ENCODE results near the gene PLXNA2.

Gene PLXNA2

DNA sequence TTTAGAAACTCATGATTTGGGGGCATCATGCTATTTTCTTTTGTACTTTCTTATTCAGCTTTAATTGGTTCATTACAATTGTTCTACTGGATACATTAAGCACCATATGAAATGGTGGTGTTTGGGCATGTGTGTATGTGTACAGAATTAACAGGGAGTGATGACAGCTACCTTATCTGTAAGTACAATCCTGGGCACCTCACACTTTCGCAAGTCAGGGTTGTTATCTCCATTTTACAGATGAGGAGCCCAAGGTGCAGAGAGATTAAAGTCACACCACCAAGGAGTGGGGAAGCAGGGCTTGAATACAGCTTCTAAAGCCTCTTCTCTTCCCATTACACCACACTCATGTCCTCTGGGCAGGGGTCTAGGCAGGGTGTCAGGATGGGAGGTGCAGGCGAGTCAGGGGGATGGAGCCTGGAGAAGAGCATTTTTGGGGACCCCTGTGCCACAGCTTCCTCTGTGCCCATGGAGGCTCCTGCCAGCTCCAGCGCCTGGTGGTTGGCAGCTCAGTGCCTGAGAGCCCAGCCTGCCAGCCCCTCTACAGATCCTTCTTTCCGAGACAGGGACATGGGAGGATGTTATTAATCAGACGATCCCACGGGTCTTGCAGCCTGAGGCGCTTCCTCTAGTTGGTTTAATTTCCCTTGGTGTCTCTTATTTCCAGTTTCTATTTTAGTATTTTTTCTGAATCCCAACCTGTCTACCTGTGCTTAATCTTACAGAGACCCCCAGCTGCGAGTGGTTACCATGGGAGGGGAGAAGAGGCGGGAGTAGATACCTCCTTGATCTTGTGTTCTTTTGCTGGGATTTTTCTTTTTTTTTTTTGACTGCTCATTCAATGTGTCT is 207.0 kb downstream of the PLXNA2 start:
- DNase-seq: no peak

DNA sequence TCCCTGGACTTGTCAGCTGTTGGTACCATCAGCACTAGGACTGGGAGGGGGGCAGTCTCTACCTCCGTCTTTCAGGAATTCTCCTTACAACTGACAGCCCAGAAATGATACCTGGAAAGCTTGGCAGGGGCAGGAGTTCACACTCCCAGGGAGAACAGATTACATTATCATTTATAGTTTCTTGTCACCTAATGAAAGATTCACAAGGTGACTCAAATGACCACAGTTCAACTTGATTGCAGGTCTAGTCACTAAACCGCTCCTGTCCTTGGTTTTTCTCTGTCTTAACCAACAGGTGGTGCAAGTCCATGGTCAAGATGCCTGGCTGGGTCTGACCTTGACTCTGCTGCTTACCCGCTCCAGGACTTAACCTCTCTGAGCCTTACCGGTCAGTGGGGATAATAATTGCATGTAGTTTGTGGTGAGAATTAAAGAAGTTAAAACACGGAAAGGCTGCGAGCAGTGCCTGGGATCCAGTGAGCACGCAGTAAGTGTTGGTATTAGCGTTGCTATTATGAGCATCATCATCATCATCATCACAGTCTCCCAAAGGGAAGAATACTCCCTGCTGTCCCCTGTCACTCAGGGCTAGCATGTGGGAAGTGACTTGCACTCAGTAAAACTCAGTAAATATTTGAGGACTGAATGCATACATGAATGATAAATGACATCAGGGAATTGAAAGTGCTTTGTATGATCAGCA is 207.9 kb downstream of the PLXNA2 start:
- no peak for DNase-seq

DNA sequence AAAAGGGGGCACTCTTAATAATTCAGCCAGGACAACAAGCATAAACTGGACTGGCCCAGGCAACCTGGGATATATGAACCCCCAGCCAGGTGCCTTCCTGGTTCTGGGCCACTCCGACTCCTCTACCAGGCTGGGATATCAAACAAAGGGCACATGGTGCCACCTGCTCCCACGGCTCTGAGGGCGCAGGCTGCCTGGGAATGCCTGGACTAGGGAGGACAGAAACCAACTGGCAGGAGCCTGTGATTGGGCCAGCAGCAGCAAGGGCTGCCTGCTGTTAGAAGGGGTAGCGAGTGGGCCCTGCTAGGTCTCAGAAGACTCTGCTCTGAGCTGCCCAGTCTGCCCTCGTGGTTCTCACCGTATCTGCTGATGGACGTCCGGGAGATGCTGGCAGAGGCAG is 210.0 kb downstream of the PLXNA2 start:
- DNase-seq: no peak

DNA sequence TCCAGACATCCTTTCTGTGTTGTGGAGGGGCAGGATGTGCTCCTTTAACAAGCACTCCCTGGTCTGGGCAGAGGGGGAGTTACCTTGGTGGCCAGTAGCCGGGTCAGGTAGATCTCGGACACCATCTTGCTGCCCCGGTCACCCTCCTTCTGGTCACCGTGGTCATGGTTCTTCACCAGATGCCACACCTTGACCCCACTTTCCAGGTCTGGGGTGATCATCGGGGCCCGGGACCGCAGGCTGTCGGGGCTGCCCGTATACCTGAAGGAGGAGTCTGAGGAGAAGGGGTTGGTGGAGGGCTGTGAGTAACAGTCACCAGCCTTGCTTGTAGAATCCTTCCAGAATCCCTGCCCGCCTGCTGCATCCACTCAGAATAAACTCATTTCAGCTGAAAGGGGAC is 210.9 kb downstream of the PLXNA2 start:
- no peak for DNase-seq

DNA sequence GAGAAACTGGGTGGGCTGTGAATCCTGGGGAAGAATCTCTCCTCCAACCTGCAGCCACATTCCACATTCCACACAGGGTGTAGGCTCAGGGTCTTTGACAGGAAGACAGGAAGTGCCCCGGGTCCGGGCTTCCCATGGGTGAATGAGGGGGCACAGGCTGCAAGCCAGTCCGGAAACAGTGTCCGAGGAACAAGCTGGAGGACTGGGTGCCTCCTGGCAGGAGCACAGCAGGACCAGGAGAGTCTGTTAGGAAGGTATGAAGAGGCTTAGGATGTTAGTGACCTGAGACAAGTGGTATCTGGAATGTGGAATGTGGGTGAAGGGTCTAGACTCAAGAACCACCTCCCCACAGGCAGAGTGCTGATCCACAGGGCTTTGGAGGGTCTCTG is 212.3 kb downstream of the PLXNA2 start:
- DNase-seq: no peak

DNA sequence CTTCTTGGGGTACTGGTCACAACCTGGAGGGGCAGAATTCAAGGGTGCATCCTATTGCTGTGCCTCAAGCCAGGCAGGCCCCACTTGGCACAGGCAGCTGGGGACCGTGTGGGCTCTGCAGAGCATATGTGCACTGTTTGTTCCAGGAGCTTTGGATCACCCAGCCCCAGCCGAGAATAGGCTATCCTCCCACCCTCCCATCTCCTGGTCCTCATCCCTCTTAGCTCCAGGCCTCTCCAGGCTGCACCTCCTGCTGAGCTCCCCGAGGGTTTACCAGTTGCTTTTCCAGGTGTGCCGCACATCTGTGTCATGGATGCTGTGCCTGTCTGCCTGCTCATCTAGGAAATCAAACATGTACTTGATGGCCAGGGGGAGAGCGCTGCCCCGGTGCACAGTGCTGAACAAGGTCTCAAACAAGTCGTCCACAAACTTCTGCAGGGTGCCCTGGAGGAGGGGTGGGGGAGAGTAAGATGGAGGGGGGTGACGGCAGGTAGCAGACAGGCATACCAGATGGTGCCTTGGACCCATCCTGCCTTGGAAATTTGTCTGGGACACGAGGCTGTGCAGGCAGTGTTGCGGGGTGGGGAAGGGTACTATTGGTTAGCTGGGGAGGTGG is 212.8 kb downstream of the PLXNA2 start:
- DNase-seq: no peak

DNA sequence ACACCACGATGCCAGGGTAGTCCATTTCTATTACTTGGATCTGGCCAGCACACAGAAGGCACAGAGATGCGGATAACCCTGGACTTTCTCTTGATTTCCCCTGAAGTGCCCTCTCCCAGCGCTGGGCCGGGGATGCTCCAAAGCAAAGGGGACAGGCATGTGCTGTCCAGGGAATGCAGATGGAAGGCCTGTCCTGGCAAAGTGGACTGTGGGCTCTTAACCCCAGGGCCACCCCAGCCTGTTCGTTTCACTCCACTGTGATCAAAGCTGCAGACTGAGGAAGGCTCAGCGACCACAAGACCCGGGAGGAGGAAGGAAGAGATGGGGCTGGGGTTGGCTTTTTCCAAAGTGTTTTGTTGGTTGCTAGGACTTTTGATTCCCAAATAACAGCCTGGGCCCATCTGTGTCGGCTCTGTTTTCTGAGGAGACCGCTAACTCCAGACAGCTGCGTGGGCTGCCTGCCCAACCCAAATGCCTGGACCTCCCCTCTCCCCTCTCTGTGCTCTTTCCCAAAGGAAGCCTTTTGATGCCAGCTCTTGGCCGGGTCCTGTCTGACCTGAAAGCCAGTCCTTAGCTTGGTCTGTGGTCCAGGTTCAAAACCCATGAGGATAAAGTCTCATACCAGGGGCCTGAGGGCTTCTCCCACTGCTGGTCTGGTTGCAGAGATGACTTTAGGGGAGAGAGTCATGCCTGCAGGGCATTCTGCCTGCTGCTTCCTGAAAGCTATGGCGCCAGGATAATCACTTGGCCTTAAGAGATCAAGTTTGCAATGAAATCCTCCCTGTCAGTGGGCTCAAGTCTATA is 213.7 kb downstream of the PLXNA2 start:
- no peak for DNase-seq

DNA sequence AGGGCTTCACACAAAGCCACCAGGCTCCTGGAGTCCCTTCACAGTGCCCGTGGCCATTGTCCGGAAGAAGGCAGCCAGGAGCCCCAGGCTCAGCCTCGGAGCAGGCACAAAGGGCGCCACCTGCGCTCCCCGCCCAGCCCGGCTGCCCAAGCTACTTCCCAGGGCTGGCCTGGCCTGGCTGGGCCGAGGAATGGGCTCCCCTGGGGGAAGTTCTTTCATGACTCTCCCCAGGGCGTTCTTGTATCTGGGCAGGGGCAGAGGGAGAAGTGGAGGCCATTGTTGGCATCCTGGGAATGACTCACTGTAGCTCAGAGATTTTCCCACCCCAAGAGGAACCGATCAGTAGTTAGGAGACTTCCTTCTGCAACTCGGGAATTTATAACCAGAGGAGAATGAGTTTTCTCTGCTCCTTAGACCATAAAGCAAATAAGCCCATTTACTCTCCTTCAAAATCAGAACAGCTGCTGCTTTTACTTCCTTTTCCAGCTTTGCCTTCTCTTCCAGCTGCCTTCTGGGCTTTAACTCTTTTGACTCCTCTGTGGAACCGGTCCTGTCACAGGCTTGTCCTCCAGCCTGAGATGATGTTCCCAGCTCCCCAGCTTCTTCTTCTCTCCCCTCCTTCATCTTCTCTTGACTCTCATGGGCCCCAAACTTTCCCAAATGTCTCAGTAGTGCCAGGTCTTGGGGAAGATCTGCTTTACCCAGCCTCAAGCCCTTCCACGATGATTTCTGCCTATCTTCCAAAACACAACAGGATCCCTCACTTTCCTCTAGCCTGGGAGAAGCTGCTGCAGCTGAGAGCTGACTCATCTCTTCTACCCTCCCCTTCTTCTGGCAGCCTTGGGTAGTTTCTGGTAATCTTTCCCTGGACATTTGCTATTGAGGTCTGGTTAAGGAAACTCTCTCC is 214.6 kb downstream of the PLXNA2 start:
- DNase-seq: no peak

DNA sequence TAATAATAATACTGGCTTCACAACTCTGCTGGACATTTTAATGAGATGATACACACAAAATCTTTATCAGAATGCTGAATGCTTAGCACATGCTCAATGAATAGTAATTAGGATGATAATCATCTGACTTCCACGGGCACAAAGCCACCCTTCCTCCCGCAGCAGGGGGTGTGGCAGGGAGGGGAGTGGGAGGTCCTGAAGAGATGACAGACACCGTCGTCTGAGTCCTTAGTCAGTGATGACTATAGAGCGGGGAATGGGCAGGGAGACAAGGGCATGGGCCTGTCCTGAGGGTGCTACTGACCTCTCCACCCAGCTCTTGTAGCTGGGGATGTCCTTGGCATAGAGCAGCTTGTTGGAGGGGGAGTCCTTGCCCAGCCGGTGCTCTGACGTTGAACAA is 215.7 kb downstream of the PLXNA2 start:
- DNase-seq: no peak

DNA sequence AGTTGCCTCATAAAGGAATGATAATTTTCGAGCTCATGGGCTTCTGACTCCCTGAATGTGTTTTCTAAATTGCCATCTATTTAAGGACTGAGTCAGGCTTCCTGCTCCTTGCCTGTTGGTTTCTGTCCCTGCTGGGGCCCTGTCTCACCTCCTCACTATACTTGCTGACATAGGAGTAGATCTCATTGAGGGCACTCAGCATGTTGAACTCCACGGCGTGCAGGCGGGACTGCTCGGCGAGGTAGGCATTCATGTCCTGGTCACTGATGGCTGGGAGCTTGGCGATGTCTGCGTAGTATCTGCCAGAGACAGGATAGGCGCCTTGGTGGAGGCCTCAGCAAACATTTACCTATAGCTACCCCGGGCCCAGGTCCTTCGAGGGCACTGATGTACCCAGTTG is 216.3 kb downstream of the PLXNA2 start:
- no peak for DNase-seq

DNA sequence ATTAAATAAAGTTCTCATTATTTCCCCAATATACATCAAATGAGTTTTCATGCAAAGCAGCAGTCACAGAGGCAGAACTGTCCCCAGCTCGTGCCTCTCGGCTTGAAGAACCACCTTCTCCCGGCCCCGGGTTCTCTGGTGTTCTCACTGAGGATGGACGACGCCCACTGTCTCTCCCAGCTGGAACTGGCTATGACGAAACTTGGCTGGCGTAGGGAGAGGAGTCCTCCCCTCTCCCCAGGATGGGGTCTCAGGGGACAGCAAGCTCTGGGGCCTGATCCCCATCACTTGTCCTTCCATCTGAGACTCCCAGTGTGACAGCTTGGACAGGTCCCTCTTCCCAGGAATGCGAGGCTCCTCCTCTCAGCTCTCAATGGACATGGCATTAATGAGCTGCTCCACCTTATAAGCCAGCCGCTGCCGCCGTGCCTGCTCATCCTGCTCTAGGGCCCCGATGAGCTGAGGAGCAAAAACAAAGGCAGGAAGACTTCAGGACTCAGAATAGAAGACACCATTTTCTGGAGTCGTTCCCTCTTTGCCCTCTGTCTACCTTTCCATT is 217.2 kb downstream of the PLXNA2 start:
- no peak for DNase-seq

DNA sequence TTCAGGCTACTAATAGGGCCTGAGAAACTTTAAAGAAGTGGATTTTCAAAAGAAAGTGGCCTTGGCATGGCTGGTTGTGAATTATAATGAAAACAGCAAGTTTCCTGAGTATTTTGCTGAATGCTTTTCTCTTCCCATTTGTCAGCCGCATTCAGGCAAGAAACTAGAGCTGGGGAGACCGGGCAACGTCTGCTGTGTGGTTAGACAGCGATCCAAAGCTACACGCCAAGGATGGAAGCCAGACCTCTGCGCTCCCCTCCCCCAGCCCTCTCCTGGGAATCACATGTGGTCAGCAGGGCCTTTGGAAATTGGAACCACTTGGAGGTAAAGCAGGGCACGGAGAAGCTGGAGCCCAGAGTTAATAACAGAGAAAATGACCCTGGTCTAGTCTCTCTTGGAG is 219.2 kb downstream of the PLXNA2 start:
- DNase-seq: no peak

DNA sequence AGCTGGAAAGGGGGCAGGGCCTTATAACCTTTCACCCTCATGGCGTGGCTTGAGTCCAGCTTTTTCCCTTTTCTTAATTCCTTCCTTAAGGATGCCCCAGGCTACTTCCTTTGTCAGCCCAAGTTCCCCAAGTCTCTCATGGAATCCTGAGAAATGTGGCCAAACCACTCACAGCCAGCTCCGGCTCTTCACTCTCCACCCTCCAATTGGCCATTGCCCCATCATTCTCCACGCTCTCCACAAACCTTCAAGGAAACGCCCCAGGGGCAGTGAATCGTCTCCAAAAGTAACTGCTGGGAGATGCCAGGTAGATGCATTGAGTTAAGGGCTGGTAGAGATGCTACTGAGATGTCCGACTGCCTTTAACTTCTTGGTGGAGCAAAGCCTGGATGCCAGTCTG is 219.8 kb downstream of the PLXNA2 start:
- no peak for DNase-seq

DNA sequence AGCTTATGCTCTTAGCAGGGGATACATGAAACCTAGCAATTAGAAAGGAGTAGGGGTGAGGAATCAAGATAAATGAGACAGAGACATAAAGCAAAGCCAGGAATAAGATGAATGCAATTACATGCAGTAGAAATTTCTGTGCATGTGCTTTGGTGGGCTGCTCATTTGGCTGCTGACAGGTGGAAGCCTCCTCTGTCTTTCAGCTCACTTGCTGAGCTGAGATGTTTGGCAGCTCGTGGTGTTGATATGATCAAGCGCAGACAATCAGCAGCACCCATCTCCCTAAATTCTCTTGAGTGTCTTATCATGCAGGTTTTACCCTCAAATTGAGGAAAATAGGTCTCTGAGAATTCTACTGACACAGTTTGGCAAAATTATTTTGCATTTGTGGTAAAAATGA is 224.9 kb downstream of the PLXNA2 start:
- DNase-seq: no peak

DNA sequence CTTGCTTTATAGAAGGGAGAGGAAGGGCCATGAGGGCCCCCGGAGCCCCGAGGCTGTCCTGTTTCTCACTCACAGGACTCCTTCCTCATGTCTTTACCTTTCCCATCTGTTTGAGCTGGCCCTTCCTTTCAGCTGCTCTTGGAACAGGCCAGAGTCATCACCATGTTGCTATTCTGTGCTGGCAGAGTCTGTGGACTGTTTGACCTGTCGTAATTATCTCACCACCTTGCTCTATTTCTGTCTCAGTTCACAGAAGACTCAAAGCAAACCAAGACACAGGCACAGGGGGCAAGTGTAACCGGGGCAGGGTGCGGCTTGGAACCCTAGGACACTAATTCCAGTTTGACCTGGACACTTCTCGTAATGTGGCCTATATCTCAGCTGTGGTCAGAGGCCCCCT is 228.9 kb downstream of the PLXNA2 start:
- DNase-seq: no peak

DNA sequence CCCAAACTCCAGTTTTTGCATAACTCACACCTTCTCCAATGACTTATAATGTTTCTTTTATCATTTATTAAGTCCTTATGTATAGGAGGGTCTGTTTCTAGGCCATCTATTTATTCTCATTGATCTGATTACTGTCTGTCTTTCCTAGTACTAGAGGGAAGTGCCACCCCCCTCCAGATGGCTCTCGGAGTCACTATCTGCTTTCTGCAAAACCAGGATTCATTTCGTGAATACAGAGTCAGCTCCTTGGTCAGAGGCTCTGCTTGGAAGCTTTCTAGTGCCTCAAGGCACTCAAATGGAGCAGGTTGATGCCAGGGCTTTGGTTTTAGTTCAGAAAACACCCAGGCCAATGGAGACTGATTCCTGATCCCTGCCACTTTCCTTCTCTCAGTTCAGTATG is 231.0 kb downstream of the PLXNA2 start:
- no peak for DNase-seq

DNA sequence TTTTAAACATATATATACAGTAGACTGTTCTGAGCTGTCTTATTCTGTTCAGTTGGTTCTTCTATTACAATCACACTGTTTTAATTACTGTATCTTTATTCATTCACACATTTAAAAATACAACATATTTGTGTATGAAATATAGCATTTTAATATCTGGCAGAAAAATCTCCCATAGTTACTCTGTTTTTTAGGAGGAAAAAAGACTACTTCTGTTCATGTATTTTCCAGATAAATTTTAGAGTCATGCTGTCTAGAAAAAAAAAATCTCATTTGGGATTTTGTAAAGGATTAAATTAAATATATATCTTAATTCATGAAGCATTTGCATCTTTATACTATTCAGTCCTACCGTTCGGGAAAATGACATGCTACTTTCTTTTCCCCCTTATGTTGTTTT is 231.5 kb downstream of the PLXNA2 start:
- DNase-seq: no peak

DNA sequence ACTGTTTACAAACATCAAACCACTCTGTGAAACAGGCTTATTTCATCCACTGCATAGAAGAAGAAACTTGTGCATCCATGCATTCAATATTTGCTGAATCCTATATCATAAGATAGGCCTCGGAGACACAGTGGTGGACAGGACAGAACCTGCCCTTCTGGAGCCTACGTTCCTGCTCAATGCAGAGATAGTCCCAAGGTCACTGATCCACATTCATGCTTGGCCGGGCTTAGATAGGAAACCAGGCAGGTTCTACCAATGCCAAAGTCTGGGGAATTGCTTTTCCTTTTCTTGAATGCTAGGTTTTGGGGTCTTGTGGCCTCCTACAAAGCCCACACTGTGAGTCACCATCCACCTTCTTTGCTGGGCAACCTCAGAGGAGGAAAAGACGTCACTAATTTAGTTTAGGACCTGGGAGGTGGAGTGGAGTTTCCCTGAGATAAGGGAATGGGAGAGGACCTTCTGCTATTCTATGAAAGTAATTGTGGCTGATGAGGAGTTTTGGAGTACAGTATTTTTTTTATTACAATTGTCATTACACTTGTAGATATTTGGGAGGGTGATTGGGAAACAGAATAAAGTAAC is 233.6 kb downstream of the PLXNA2 start:
- DNase-seq: no peak

DNA sequence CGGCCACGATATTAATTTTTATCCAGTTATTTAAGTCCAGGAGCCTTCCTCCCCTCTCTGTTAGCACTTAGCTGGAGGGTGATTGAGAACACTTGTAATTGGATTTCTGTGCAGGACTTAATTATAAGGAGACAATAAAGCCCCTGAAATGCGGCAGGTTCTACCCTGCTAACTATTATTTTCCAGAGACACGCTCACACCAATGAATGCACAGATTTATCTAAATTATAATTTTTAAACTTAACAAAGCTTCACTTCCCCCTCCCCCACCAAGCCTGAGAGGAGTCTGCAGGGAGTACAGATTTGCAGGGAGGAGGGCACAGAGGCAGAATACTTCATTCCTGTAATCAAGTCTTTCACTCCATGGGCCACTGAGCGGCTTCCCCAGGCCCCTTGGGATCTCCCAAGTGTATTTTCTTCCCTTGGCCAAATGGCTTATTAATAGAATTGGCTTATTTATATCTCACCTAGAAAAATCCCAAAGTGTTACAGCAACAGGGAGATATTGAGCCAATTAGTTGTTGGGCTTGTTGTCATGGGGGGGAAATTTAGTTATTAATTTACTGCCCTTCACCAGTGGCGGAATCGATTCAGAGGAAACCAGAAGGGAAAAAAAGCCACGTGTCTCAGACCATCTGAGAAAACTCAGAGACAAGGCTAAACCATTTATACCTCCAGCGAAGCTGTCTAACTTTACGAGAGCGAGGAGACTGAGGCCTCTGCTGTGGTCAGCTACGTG is 234.3 kb downstream of the PLXNA2 start:
- DNase-seq: no peak

DNA sequence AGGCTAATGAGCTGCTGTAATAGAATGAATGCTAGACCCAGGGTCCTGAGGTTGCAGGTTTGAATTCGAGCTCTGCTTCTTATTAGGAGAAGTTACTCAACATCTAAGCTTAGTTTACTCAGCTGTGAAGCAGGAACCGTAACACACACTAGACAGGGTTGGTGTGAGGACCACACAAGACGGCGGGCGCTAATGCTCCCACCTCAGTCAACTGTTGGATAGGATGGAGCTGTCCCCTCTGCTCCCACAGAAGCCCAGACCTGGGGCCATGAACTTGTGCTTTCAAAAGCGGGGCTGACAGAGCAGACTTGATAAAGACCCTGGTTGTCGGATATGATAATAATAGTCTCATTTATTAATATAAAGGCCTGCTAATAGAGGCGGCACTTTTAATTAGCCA is 234.9 kb downstream of the PLXNA2 start:
- no peak for DNase-seq

DNA sequence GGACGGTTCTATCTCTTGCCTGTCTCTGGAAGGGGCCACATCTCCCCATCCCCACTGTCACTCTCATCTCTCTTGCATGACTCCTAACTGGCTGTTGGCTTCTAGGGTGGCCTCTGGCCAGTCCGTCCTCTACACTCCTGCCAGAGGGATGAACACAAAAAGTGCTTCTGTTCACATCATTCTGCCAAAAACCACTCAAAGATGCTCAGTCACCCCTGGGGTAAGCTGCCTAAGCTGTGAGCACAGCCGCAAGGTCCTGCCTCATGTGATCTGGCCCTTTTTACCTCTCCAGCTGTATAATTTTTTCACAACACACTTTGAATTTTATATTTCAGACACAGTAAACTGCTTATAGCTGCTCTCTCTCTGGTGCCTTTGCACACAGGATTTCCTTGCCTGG is 235.7 kb downstream of the PLXNA2 start:
- no peak for DNase-seq
